HCT116 (cell line): ENCODE measurements around the gene TTC12. TPM values are rescaled to one million over a fixed set of nuclear protein-coding genes. Genes with fewer than 3 reads are reported as not detected.

Experiments used
- ATAC-seq: fragments of 200-7000 bp; cut with Tn5 transposase; 2 replicates; pipeline ENCODE4 v1.9.1; 2020; ENCODE audit warnings: mild to moderate bottlenecking, moderate library complexity
- BruUV-seq: library from RNA; stranded (reverse); fragments of 400-500 nt; replicated peaks from 2 replicates; lab custom pipeline; 2021; lab: Mats Ljungman, UMichigan
- CTCF ChIA-PET: fragments of 300-600 bp; sonication (Branson Sonifier 250); formaldehyde crosslinking; loops from one replicate; lab custom pipeline; 2021; ENCODE audit warnings: antibody characterized with exemption; lab: Charles Lee
- POLR2A ChIA-PET: fragments of 300-600, 350-600 bp; sonication (Branson Sonifier 250); formaldehyde crosslinking; loops from one replicate; lab custom pipeline; 2021; ENCODE audit warnings: antibody characterized with exemption; lab: Charles Lee
- RAD21 ChIA-PET, 2 experiments: fragments of 300-600 bp; sonication (Branson Sonifier 250); formaldehyde crosslinking; loops; one replicate each; lab custom pipeline; 2023; ENCODE audit warnings: low total read pairs in 2 of 2; ENCODE audit not compliant: uncharacterized antibody in 2 of 2, unreplicated experiment in 2 of 2, low non-redundant PET in 1 of 2; lab: Charles Lee
- DNase-seq: peaks from one replicate; pipeline ENCODE4 v3.0.0-alpha.2; 2010; ENCODE audit warnings: low read depth, low spot score
- H2AFZ ChIP-seq: fragments of 200-600 bp; shearing (Covaris generic), sonication (generic); 2 replicates; pipeline ENCODE4 v1.6.1; 2017; ENCODE audit warnings: low read depth, mixed run types, mixed read lengths, antibody characterized with exemption, low read length; ENCODE audit not compliant: poor library complexity, severe bottlenecking
- H3K27ac ChIP-seq: 2 replicates; pipeline ENCODE4 v1.5.1; 2012; ENCODE audit warnings: low read depth, low read length
- H3K27me3 ChIP-seq: fragments of 200-600 bp; sonication (generic); 2 replicates; pipeline ENCODE4 v1.6.1; 2016; ENCODE audit warnings: mixed run types, low read length, mixed read lengths; ENCODE audit not compliant: insufficient read depth
- H3K36me3 ChIP-seq, 2 experiments: fragments of 200-500 bp in 1 of 2; fragments of 200-600 bp in 1 of 2; sonication (Bioruptor generic) in 1 of 2; sonication (generic) in 1 of 2; 2 replicates each; pipeline versions ENCODE4 v1.5.1 to v1.6.1; 2014 to 2016; ENCODE audit warnings: low read length in 2 of 2, inconsistent platforms in 1 of 2, mixed read lengths in 1 of 2, mixed run types in 1 of 2; ENCODE audit not compliant: insufficient read depth in 2 of 2, control insufficient read depth in 1 of 2
- H3K4me1 ChIP-seq, 2 experiments: fragments of 200-600 bp in 1 of 2; sonication (generic) in 1 of 2; 2 replicates each; pipeline versions ENCODE4 v1.5.1 to v1.6.1; 2012 to 2017; ENCODE audit warnings: low read length in 2 of 2, inconsistent platforms in 1 of 2, mild to moderate bottlenecking in 1 of 2, mixed read lengths in 1 of 2, mixed run types in 1 of 2, moderate library complexity in 1 of 2; ENCODE audit not compliant: insufficient read depth in 2 of 2, control insufficient read depth in 1 of 2
- H3K4me2 ChIP-seq: fragments of 200-600 bp; sonication (generic); 2 replicates; pipeline ENCODE4 v1.6.1; 2017; ENCODE audit warnings: mixed run types, low read length, mixed read lengths
- H3K4me3 ChIP-seq, 2 experiments: fragments of 200-600 bp in 1 of 2; sonication (generic) in 1 of 2; replicated peaks in 1 of 2; 2 replicates each; pipeline ENCODE4 v1.5.1; 2011 to 2016; ENCODE audit warnings: low read length in 2 of 2, control low read depth in 1 of 2, low read depth in 1 of 2, mild to moderate bottlenecking in 1 of 2, mixed read lengths in 1 of 2, mixed run types in 1 of 2
- H3K79me2 ChIP-seq: fragments of 200-600 bp; sonication (generic); 2 replicates; pipeline ENCODE4 v1.6.1; 2017; ENCODE audit warnings: mild to moderate bottlenecking, mixed run types, low read length, moderate library complexity, mixed read lengths; ENCODE audit not compliant: insufficient read depth
- H3K9ac ChIP-seq: fragments of 200-600 bp; sonication (generic); 2 replicates; pipeline ENCODE4 v1.6.1; 2016; ENCODE audit warnings: low read length, mixed read lengths
- H3K9me2 ChIP-seq: fragments of 200-600 bp; sonication (generic), shearing (Covaris generic); 2 replicates; pipeline ENCODE4 v1.6.1; 2017; ENCODE audit warnings: mixed run types, mild to moderate bottlenecking, moderate library complexity; ENCODE audit not compliant: insufficient read depth
- H3K9me3 ChIP-seq, 2 experiments: fragments of 200-500 bp in 1 of 2; fragments of 200-600 bp in 1 of 2; sonication (Bioruptor generic) in 1 of 2; sonication (generic) in 1 of 2; 2 replicates each; pipeline ENCODE4 v1.6.1; 2014 to 2017; ENCODE audit warnings: low read length in 2 of 2, mixed read lengths in 2 of 2, inconsistent platforms in 1 of 2, low read depth in 1 of 2, mild to moderate bottlenecking in 1 of 2, mixed run types in 1 of 2, moderate library complexity in 1 of 2; ENCODE audit not compliant: control insufficient read depth in 1 of 2, insufficient read depth in 1 of 2
- H4K20me1 ChIP-seq: fragments of 200-600 bp; sonication (generic), shearing (Covaris generic); 2 replicates; pipeline ENCODE4 v1.6.1; 2017; ENCODE audit warnings: mixed run types, mild to moderate bottlenecking, moderate library complexity; ENCODE audit not compliant: insufficient read depth
- CEBPB ChIP-seq: IDR thresholded peaks from 2 replicates; pipeline ENCODE4 v1.6.1; 2012; ENCODE audit warnings: low read depth
- EGR1 ChIP-seq: IDR thresholded peaks from 2 replicates; pipeline ENCODE4 v1.6.1; 2012; ENCODE audit warnings: low read depth
- EZH2 ChIP-seq: fragments of 200-600 bp; sonication (generic); IDR thresholded peaks from 2 replicates; pipeline ENCODE4 v1.6.1; 2017; ENCODE audit warnings: antibody characterized with exemption, mixed run types
- POLR2A ChIP-seq: IDR thresholded peaks from 2 replicates; pipeline ENCODE4 v1.7.0; 2011; ENCODE audit warnings: borderline replicate concordance; ENCODE audit not compliant: insufficient read depth, insufficient read length; ENCODE audit errors: extremely low read depth
- SIN3A ChIP-seq: IDR thresholded peaks from 2 replicates; pipeline ENCODE4 v1.6.1; 2012; ENCODE audit warnings: low read depth
- SP1 ChIP-seq: IDR thresholded peaks from 2 replicates; pipeline ENCODE4 v1.6.1; 2012; ENCODE audit warnings: low read depth
- SRF ChIP-seq: IDR thresholded peaks from 2 replicates; pipeline ENCODE4 v1.6.1; 2012; ENCODE audit warnings: low read depth
- TCF7L2 ChIP-seq: IDR thresholded peaks from 2 replicates; pipeline ENCODE4 v1.7.0; 2011; ENCODE audit warnings: borderline replicate concordance, inconsistent platforms; ENCODE audit not compliant: insufficient read depth, insufficient read length; ENCODE audit errors: extremely low read depth
- ZFX ChIP-seq: fragments of 450-650 bp; IDR thresholded peaks from 2 replicates; pipeline ENCODE4 v1.6.1; 2017
- ZNF274 ChIP-seq: fragments of 200-500 bp; sonication (Bioruptor generic); IDR thresholded peaks from 2 replicates; pipeline ENCODE4 v1.6.1; 2014; ENCODE audit warnings: mild to moderate bottlenecking, low read depth, low read length, inconsistent platforms
- intact Hi-C: fragments of 100-400 bp; cut with micrococcal nuclease; formaldehyde crosslinking; loops from 2 replicates; pipeline ENCODE4 v1.10.0; 2022
- total RNA-seq: library from RNA; stranded (reverse); gene quantifications from one replicate; pipeline ENCODE4 v1.2.1, GENCODE V29; 2021; ENCODE audit not compliant: unreplicated experiment
- TF ChIP-seq, protein P1 (sequence below): IDR thresholded peaks from 2 replicates; pipeline ENCODE4 v1.6.1; 2012

The TTC12 gene
- total RNA-seq, 1 experiment from 2014 or later = 12.6 TPM

DNA sequence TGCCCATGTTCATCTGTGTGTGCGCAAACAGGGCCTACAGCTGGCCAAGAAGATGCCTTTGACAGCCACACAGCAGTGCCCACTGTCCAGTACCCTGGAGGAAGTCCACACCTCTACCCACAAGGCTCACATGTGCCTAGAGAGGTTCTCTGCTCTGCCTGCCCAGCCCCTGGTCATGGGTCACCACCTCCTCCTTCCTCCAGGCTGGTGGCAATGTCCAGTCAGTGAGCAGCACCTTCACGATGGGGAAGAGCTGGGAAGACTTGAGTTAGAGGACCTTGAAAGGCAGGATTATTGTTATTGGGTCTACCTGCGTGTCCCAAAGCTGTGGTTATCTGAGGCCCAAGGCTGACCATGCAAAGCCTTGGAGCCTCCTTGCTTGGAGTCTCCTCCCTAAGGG lies 28.4 kb upstream of the TTC12 start:
- no peak for TF ChIP-seq CEBPB
- no peak for TF ChIP-seq ZNF274
- no peak for TF ChIP-seq TCF7L2
- no peak for TF ChIP-seq ZFX
- no peak for TF ChIP-seq SIN3A
- no peak for TF ChIP-seq POLR2A
- TF ChIP-seq SP1 = no peak
- H3K9me2 ChIP-seq = no peaks in the 10 kb centered on the region
- no peaks in the 10 kb centered on the region for H3K36me3 ChIP-seq
- H3K4me3 ChIP-seq = no peak overlapping the region
- intact Hi-C loops = loop anchor here (5.0 to 10.0 kb wide), 2 partner anchors 489 to 1721 kb away; no protein-coding TSS in a partner anchor
- no peak for DNase-seq
- H3K27ac ChIP-seq = no peak overlapping the region
- BruUV-seq = no TSS peak
- no peak overlapping the region for H3K9ac ChIP-seq
- peaks cover 49% of the 10 kb centered on the region for H3K27me3 ChIP-seq
- no peak overlapping the region for H2AFZ ChIP-seq
- CTCF ChIA-PET = no interaction called here
- no peaks in the 10 kb centered on the region for H3K9me3 ChIP-seq
- H3K4me2 ChIP-seq = no peak overlapping the region
- no peaks in the 10 kb centered on the region for H3K79me2 ChIP-seq
- H4K20me1 ChIP-seq = no peaks in the 10 kb centered on the region
- POLR2A ChIA-PET = no interaction called here
- RAD21 ChIA-PET = no interaction called here
- no peak for ATAC-seq
- H3K4me1 ChIP-seq = no peaks in the 10 kb centered on the region

DNA sequence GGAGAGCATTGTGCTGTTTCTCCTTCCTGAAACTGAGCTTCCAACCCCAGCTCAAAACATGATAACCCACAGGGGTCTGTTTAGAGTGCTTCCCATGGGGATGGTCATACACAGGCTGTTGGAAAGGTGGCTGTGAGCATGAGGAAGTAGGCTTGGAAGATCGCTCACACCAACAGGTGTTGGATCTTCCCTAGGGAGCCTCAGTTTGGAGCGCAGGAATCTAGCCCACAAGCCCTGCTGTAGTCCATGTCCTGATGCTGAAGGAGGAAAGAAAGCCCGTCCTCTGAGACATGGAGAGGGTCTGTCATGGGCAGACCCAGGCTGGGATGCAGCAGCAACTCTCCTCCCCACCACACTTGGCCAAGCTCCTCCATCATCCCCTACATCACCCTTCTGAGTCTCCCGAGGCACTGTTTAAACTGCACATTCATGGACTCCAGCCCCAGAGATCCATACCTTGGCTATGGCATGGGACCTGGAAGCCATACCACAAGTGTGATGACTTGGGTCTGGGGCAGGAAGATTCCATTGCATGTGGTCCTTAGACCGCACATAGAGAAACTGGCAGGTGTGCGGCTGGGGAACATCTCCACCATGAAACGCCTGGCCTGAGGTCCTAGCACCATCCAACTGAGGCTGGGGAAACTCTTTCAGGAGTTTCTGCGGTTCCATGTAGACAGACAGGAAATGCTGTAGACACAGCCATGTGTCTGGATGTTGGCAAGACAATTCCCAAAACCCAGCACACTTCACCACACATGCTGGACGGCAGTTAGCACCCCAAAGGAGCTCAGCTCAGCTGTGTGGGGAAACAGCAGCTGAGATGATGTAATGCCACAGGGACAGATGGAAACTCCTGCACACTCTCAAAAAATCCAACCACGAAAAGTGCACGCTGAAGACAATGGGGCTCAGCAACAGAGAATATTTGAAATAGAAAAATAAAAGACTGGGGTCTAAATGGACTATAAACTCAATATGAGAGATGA lies 27.6 kb upstream of the TTC12 start:
- no peak for DNase-seq
- RAD21 ChIA-PET = no interaction called here
- Histone ChIP-seq H4K20me1 (no peaks in the 10 kb centered on the region), H2AFZ (no peak overlapping the region), H3K9ac (no peak overlapping the region), H3K4me3 (no peak overlapping the region), H3K27me3 (peaks cover 49% of the 10 kb centered on the region), H3K79me2 (no peaks in the 10 kb centered on the region), H3K9me3 (no peaks in the 10 kb centered on the region), H3K36me3 (no peaks in the 10 kb centered on the region), H3K4me2 (no peak overlapping the region), H3K4me1 (no peaks in the 10 kb centered on the region), H3K9me2 (no peaks in the 10 kb centered on the region), H3K27ac (no peak overlapping the region)
- TF ChIP-seq SIN3A (no peak), EGR1 (no peak), SRF (no peak), EZH2 (no peak), TCF7L2 (no peak), CEBPB (no peak)
- TF ChIP-seq, protein P1, sequence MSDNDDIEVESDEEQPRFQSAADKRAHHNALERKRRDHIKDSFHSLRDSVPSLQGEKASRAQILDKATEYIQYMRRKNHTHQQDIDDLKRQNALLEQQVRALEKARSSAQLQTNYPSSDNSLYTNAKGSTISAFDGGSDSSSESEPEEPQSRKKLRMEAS = no peak
- no peak for ATAC-seq
- POLR2A ChIA-PET = no interaction called here
- intact Hi-C loops = loop anchor here (5.0 to 10.0 kb wide), 2 partner anchors 490 to 1722 kb away; no protein-coding TSS in a partner anchor
- CTCF ChIA-PET = no interaction called here
- BruUV-seq = no TSS peak
